ENCODE results near the gene RPS17.
"Not testable (repeated sequence)": the region's sequence is repeated elsewhere in the genome, so short reads cannot be mapped to it uniquely, and the experiment has no call there.

RPS17 gene

GRCh38 chr15:82505842-82506241 lies 34.4 kb downstream of the RPS17 start:
- not testable (repeated sequence) for DNase-seq

GRCh38 chr15:82504074-82504473 lies 36.2 kb downstream of the RPS17 start:
- DNase-seq, result not testable (repeated sequence)

GRCh38 chr15:82502700-82503339 lies 37.4 kb downstream of the RPS17 start:
- DNase-seq, result not testable (repeated sequence)

GRCh38 chr15:82500772-82501171 lies 39.5 kb downstream of the RPS17 start:
- not testable (repeated sequence) for DNase-seq

- not testable (repeated sequence) for DNase-seq
Observed at GRCh38 chr15:82497978-82498377, 42.3 kb downstream of the RPS17 start.

- not testable (repeated sequence) for DNase-seq
Observed at GRCh38 chr15:82488250-82488649, 52.0 kb downstream of the RPS17 start.

GRCh38 chr15:82487045-82487444 lies 53.2 kb downstream of the RPS17 start:
- DNase-seq, result not testable (repeated sequence)
